NCI-H128 (cell line): ENCODE results near the gene MED14.
"Not testable (repeated sequence)": the region's sequence is repeated elsewhere in the genome, so short reads cannot be mapped to it uniquely, and the experiment has no call there.

Source experiments
- DNase-seq: peaks from one replicate; lab custom pipeline; 2025; ENCODE audit not compliant: unreplicated experiment; lab: John Stamatoyannopoulos, UW

The MED14 gene

DNA sequence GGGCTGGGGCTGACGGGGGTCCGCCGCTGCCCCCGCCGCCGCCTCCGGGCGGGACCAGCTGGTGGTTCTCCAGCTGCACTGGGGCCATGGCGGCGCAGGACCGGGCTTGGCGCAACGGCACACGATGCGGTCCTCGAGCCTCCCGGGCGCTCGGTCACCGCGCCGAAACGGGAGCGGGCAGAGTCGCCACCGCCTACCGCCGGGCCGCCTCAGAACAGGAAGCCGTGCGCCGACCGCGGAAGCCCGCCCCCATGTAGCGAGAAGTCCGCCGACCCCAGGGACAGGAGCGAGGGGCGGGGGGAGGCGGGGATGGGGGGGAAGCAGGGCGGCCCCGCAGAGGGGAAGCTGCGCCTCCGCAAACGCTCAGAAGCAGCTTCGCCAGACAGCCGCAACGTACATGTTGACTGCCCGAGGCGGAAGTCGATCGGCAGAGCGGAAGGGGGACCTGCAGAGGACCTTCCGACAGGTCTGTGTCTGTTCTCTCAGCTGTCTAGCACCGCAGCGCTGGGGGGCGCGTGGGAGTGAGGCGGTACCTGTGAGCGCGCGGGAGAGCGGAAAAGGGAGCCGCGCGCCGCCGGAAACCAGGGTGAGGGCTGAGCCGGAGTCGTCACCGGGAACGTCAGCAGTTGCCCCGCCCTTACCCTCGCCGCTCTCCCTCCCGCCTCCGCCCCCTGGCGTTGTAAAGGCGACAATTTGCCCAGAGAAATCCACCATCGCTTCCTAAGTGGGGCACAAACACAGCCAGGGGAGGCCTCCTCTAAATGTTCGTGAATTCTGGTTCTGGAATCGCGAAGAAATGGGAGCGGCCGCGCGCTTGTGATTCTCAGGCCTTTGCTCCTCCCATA is at the start of gene MED14:
MED14 (minus strand) TSS at position 218 of the 845 bp plus-strand sequence; CDS start at position 88, 130 bp downstream.
- peak; percentile 84 for DNase-seq

DNA sequence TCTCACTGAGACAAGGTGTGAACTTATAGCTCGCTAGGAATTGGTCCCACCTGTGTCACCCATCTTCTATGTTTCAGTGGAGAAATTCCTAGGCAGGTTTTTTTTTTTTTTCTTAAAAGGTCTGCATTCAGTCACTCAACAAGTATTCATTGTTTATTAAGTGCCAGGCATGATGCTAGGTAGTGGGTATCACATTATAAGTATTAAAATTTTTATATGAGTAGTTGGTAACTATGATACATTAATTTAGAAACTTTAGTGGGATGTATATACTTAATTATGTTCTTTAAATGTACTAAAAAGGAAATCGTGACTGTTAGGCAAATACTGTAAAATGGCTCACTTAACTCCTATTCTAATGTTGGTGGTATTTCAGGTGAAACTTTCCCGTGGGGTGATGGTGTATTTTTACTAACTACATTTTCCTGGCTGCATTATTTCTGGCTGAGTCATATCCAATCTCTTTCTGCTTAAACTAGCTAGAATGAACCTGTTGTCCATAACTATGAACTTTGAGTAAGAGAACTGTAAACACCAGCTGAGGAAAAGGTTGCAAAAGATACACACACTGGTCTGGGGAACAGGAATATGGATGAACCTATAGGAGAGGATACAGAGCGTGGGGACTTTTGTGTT is 49.3 kb upstream of the MED14 start:
- DNase-seq: no peak

DNA sequence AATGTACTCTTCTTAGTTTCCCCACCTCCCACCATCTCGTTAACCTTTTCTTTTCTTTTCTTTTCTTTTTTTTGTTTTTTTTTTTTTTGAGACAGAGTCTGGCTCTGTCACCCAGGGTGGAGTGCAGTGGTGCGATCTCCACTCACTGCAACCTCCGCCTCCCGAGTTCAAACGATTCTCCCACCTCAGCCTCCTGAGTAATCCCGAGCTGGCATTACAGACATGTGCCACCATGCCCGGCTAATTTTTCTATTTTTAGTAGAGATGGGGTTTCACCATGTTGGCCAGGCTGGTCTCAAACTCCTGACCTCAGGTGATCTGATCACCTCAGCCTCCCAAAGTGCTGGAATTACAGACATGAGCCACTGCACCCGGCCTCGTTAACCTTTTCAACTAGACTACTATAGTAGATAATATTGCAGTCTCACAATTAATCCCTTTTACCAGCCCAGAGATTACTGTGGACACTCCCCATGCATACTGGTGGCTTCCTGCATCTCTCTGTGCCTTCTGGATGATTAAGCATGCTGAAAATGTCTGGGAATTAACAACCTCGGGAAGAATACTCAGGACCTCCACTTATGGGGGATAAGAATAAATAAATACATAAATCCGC is 47.4 kb upstream of the MED14 start:
- DNase-seq: not testable (repeated sequence)

DNA sequence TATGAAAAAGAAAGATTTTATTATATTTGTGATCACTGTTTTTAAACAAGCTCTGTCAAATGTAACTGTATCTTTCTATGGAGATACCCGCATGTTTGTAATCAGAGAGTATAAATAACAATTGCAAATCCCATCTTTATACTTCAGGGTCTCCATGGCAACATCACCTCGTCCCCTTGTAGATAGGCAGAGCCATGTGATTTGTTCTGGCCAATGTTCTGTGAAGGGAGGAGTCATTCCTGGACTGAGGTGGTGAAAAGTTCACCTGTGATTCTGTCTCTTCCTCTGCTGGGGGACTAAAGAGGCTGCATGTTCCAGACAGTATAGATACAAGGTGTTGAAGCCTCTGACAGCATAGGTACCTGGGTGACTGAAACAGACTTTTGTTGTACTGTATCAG is 45.6 kb upstream of the MED14 start:
- DNase-seq: no peak

DNA sequence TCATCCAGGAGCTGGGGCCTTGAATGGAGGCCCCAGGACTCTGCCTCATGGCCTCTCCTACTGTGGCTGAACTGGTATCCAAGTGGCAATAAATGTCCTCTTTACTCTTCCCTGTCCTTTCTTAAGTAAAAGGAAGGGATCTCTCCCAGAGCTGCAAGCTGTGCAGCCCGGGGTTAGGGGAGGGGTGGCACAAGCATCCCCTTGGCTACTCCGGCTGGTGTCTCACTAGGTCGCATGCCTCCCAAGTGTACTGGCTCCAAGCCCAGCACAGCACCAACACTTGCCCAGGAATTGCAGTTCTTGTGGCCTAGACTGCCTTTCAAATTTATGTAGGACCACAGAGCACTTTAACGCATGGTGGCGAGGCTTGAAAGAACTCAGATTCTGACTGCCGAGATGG is 44.7 kb upstream of the MED14 start:
- no peak for DNase-seq

DNA sequence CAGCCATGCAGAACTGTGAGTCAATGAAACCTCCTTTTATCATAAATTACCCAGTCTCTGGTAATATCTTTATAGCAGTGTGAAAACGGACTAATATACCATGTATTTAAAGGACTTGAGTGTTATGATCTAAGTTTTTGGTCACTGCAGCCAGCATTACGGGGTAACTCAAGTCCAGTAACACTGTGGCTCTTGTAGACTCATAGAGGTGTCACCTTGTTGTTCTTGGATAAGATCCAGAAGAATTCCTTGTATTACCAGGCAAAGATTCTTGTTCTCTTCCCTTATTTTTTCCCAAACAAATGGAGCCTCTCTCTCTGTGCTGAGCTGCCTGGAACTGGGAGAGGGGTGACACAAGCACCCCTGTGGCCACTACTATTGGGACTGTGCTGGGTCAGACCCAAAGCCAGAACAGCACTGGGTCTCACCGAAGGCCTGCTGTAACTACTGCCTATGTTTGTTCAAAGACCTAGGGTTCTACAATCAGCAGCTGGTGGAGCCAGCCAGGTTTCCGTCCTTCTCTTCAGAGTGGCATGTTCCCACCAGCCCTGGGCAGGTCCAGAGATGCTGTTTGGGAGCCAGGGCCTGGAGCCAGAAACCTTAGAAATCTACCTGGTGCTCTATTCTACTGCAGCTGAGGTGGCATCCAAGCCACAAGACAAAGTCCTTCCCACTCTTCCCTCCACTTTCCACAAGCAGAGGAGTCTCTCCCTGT is 43.7 kb upstream of the MED14 start:
- no peak for DNase-seq

DNA sequence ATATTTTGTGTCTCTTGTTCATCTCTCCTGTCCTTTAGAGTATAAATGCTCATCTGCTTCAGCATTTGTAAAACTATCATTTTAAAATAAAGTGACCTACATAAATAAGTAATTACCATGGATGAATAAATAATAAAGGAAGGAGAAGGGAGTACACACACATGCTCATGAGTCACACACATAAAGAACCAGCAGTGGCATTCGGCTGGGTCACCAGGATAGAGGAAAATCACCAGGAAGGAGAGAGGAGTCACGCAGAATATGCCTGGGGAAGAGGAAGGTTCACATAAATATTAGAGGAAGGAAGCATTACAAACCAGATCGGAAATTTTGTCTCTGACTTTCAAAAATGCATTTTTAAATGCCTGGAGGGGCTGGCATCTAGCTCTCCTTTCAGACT is 38.5 kb upstream of the MED14 start:
- DNase-seq: no peak

DNA sequence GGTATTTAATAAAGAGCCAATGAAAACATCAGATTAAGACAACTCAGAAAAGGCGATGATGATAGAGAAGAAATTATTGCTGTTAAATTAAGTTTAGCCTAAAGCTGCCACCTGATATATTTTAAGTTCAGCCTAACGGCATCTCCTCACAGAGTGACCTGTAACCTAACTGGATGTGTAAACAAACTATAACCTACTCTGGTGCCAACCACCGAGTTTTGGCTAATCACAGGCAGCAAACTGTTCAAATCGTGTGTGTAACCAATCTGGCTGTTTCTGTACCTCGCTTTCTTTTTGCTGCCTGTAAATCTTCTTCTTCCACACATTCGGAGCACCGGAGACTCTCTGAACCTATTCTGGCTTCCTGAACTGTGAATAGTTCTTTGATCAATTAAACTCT is 37.8 kb upstream of the MED14 start:
- no peak for DNase-seq

DNA sequence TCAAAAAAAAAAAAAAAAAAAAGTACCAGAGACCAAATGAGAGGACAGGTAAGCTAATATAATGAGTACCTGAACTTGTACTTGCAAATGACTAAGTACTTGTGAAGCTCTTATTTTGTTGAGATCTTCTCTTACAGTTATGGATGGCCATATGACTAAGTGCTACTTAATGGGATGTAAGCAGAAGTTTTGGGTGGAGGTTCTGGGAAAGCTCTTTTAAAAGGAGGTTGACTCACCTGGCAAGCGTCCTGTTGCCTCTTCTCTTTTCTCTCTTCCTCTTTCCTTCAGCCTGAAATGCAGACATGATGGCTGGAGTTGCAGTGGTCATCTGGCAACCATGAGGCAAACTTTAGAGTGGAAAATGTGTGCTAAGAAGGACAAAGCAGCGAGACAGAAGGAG is 36.9 kb upstream of the MED14 start:
- no peak for DNase-seq

DNA sequence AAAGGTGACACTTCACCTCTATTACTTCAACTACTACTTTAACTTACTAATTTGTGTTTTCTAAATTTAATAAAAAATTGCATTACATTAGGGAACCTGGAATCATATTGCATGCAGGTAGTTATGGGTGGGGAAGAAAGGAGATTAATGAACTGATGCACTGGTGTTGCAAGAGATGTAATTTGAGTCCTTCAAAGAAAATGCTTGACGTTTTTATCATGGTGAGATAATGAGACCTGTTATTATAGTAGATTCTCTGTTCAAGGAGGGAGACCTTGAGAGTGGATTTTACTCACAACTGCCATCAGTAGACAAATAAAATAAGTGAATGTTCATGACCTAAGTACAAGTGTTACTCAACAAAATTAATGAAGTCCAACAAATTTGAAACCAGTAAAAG is 26.4 kb upstream of the MED14 start:
- no peak for DNase-seq

DNA sequence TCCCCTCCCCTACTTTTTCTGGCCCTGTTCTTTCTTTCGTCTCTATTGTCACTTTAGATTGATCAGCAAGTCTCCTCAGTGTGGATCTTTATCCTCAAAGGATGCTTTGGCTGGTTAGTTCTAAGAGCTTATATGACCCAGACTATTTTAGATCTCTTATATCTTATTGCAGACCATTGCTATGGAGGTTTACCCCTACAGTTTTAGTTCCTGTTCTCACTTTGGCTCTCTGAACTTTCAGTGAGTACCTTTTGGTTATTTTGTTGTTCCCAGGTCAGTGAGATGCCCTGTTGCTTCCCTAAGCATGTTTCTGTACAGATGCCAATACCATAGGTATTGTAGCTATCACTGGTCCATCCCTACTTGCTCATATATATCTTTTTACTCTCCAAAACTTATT is 24.0 kb upstream of the MED14 start:
- no peak for DNase-seq

DNA sequence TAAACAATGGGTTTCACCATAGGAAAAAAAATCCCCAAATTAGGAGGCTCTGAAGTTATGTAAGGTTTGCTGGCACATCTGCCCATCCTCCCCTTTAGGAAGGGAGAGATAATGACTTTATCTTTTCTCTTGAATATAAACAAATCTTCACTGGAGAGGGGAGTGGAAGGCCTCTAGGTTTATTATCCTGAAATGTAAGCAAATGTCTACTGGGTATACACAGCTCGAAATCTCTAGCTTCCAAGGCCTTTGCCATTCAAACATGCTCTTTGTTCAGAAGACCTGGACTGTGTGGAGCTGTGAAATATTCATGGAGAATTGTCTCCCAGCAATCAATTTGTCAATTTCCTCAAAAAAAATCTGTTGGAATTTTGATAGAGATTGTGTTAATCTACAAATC is 21.7 kb upstream of the MED14 start:
- DNase-seq: no peak

DNA sequence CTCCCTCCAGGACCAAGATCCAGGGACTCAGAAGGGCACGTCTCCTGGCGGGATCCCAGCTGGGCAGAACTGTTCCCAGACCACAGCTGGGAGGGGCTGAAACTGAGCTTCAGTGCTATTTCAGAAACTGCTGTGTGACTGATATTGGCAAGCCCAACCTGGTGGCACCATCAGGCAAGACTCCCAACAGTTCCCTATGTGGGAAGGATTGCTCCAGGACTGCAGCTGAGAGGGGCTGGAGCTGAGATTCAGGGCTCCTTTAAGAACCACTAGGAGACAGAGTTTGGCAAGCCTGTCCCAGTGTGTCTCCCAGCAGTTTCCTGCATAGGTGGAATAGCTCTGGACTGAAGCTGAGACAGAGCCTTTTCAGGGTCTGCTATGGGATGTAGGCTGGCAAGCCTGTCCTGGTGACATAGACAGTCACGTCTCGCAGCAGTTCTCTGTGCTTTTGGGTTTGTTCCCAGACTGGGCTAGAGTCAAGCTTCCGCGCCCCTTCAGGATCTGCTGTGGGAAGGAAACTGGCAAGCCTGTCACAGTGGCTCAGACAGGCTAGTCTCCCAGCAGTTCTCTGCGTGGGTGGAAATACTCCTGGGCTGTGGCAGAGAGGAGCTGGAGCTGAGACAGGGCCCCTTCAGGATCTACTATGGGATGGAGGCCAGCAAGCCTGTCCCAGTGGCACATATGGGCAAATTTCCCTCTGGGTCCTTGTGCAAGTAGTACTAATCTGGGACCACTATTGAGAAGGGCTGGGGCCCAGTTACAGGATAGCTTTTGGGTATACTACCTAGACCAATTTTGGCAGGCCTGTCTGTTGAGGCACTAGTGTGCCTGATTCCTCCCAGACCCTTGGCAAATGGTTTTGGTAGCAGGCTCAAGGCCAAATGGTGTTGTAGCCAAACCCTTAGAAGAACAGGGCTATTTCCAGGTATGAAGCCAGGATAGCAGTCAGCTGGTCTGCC is 20.2 kb upstream of the MED14 start:
- no peak for DNase-seq

DNA sequence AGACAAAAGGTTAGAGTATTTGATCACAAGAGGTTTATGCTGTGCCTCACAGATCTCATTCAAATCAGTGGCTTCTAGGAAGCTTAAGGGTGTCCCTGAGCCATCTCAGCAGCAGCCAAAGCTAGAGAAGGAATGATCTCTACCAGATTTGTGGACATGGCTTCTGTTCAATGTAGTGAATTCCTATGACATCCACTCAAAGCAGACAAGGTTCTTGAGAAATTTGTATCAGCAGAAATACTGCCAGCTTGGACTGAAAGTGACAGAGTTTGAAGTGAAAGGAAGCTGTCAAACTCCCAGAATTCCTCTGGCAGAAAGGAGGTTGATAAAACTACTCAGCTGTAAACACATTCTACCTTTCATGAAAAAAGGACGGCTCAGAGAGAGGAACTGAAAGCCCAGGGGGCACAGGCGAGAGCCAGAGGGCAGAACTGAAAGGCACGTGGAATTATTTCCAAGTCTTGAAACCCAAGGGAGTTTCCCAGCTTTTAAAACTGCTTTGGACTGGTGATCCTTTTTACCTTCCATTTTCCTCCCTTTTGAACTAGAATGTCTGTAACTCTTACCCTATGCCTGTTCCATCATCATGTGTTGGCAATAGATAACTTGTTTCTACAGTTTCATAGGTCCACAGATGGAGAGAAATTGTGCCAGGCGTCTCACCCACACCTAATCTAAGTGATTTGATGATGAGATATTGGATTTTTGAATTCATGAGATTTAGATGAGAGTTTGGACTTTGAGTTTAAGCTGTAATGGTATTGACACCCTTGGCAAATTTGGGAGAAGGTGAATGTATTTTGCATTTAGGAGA is 14.5 kb upstream of the MED14 start:
- DNase-seq: no peak

DNA sequence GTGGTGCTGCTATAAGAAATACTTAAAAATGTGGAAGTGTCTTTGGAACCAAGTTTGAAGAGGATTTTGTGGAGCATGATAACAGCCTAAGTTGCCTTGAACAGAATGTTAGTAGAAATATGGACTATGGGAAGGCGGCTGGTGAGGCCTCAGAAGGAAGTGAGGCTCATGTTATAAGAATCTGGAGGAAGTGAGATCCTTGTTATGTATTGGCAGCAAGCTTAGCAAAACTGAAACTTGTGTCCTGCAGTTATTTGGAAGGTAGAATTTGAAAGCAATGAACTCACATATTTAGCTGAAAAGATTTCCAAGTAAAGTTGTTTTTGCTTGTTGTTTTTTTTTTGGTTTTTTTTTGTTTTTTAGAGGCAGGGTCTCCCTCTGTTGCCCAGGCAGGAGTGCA is 13.6 kb upstream of the MED14 start:
- no peak for DNase-seq

DNA sequence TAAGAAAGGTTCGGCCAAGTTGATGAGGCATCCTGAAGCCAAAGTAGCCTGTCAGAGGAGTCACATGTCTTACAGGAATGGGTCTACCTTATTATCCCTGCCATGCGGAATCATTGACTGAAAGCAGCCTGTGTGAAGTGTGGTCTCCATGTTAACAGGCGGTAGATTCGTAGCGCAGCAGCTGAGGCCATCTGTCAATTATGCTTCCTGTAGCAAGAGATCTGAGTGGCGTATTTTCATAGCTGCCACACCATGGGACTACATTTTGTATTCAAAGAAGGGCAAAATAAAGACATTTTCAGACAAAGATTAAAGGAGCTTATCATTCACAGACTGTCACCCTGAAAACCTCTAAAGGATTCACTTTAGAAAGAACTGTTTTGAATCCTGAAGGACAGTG is 11.2 kb upstream of the MED14 start:
- no peak for DNase-seq

DNA sequence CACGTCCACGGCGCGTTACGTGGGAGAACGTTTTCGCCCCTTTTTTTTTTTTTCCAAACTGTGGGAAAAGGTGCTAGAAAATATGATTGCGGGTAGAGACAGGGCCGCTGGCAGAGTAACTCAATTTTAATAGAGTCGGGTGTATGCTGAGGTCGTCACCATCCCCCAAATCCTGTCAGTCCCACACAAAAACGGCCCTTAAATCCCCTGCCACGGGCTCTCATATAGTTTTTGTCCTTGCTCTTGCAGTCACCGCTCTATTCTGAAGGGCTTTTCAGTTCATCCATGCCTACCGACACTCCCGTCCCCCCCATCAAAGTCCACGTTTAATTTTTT is 796 bp upstream of the MED14 start:
- no peak for DNase-seq

DNA sequence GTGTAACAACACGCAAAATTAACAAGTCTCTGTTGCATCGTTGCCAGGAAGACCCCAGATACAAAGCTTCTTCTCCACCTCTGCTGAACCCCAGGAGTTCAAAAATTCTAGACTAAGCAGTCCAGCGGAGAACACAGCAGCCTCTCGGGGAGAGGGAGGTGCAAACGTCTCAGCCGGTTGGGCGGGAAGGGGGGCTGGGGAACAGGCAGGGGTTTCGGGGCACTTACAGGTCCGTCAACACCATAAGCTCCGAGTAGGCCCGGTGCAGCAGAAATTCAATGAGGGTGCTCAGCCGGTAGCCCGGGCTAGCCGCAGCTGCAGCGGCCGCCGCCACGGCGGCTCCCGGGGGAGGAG is 394 bp downstream of the MED14 start:
- DNase-seq: no peak

DNA sequence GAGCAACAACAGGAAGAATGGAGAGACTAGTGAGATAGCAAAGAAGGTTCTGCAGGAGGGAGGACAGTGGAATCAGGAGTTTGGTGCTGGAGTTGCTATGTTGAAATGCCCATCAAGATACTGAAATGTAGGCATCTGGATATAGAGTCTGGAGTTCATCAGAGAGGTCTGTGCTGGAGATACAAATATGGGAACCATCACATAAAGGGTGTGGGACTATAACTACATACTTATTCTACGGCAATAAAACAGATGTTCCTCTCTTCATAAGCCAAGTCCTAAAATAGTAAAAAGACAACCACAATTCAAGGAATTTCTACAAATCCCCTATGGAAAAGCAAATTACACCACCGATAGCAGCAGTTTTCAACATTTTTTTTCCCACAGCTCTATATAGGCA is 1.6 kb downstream of the MED14 start:
- DNase-seq: no peak

DNA sequence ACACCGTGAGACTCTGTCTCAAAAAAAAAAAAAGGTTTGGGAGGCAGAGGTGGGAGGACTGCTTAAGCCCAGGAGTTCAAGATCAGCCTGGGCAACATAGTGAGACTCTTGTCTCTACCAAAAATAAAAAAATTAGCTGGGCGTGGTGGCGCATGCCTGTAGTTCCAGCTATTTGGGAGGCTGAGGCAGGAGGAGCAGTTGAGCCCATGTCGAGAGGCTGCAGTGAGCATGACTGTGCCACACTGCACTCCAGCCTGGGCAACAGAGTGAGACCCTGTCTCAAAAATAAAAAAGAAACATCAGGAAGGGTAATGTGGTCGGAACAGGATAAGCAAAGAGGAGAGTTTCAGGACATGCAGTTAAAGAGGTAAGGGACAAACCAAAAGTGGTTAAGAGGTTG is 2.8 kb downstream of the MED14 start:
- DNase-seq: not testable (repeated sequence)
